Endothelial cell of umbilical vein (primary cell): Measurements from ENCODE around the gene SCGB1D1. TPM values are rescaled to one million over a fixed set of nuclear protein-coding genes. Genes with fewer than 3 reads are reported as not detected.

Experiments used
- BruUV-seq: library from RNA; stranded (reverse); fragments of 400-500 nt; replicated peaks from 2 replicates; lab custom pipeline; 2021; lab: Mats Ljungman, UMichigan
- CTCF ChIA-PET: fragments of 300-600, 350-600 bp; sonication (Branson Sonifier 250); formaldehyde crosslinking; loops from one replicate; lab custom pipeline; 2021; ENCODE audit warnings: antibody characterized with exemption, inconsistent platforms; lab: Charles Lee
- POLR2A ChIA-PET: fragments of 300-600, 350-600 bp; sonication (Branson Sonifier 250); formaldehyde crosslinking; loops from one replicate; lab custom pipeline; 2021; ENCODE audit warnings: antibody characterized with exemption, inconsistent platforms; lab: Charles Lee
- DNase-seq: peaks from one replicate; pipeline ENCODE4 v3.0.0-alpha.2; 2011; ENCODE audit warnings: low read depth, low spot score
- FAIRE-seq: peaks from 2 replicates; lab custom pipeline; 2011; peaks lifted over from hg19 to GRCh38; lab: Jason Lieb, UNC
- H2AFZ ChIP-seq: 2 replicates; pipeline ENCODE4 v1.6.0; 2012; ENCODE audit warnings: low read depth, low read length, control low read depth, inconsistent platforms
- H3K27ac ChIP-seq: 2 replicates; pipeline ENCODE4 v1.5.1; 2011; ENCODE audit warnings: low read depth, mild to moderate bottlenecking, control low read depth, low read length, moderate library complexity; ENCODE audit not compliant: insufficient read depth
- H3K27me3 ChIP-seq, 2 experiments: 2 replicates each; pipeline versions ENCODE4 v1.6.0 to v1.6.1; 2011; ENCODE audit warnings: low read length in 2 of 2, mixed read lengths in 1 of 2; ENCODE audit not compliant: control insufficient read depth in 2 of 2, insufficient read depth in 2 of 2
- H3K36me3 ChIP-seq, 2 experiments: 2 replicates in 1 of 2; 3 replicates in 1 of 2; pipeline ENCODE4 v1.5.1; 2011; ENCODE audit warnings: low read length in 2 of 2, mild to moderate bottlenecking in 1 of 2, moderate library complexity in 1 of 2; ENCODE audit not compliant: control insufficient read depth in 2 of 2, insufficient read depth in 2 of 2; ENCODE audit errors: extremely low read depth in 1 of 2
- H3K4me1 ChIP-seq: 3 replicates; pipeline ENCODE4 v1.5.1; 2011; ENCODE audit warnings: mild to moderate bottlenecking, low read length; ENCODE audit not compliant: control insufficient read depth, insufficient read depth; ENCODE audit errors: extremely low read depth
- H3K4me2 ChIP-seq: 2 replicates; pipeline ENCODE4 v1.6.1; 2011; ENCODE audit warnings: low read length, control low read depth, mixed read lengths; ENCODE audit not compliant: insufficient read depth
- H3K4me3 ChIP-seq, 3 experiments: fragments of 200-600 bp in 1 of 3; sonication (generic), shearing (Covaris generic) in 1 of 3; replicated peaks in 1 of 3; 2 replicates each; pipeline ENCODE4 v1.5.1; 2011 to 2016; ENCODE audit warnings: control low read depth in 3 of 3, low read length in 3 of 3, mild to moderate bottlenecking in 2 of 3, inconsistent platforms in 1 of 3, low read depth in 1 of 3, moderate library complexity in 1 of 3; ENCODE audit not compliant: insufficient read depth in 1 of 3
- H3K79me2 ChIP-seq: 2 replicates; pipeline ENCODE4 v1.6.0; 2012; ENCODE audit warnings: low read length, inconsistent platforms; ENCODE audit not compliant: control insufficient read depth, insufficient read depth
- H3K9ac ChIP-seq: replicated peaks from 2 replicates; pipeline ENCODE3; 2011; ENCODE audit warnings: low read length, control low read depth; ENCODE audit not compliant: insufficient read depth; ENCODE audit errors: extremely low read depth
- H3K9me1 ChIP-seq: replicated peaks from 3 replicates; pipeline ENCODE4 v1.6.0; 2011; ENCODE audit warnings: mild to moderate bottlenecking, low read length; ENCODE audit not compliant: control insufficient read depth, insufficient read depth; ENCODE audit errors: extremely low read depth
- H3K9me3 ChIP-seq: replicated peaks from 2 replicates; pipeline ENCODE4 v1.5.1; 2012; ENCODE audit warnings: low read length, inconsistent platforms; ENCODE audit not compliant: control insufficient read depth, insufficient read depth
- H4K20me1 ChIP-seq: replicated peaks from 2 replicates; pipeline ENCODE3; 2011; ENCODE audit warnings: mild to moderate bottlenecking, low read length; ENCODE audit not compliant: control insufficient read depth, insufficient read depth; ENCODE audit errors: extremely low read depth
- CTCF ChIP-seq, 2 donors: IDR thresholded peaks; 1 replicate in 1 of 2; 2 replicates in 1 of 2; pipeline ENCODE4 v1.5.1; 2011; ENCODE audit warnings: low read length in 2 of 2, mild to moderate bottlenecking in 2 of 2, moderate library complexity in 2 of 2, control low read depth in 1 of 2, inconsistent platforms in 1 of 2, low read depth in 1 of 2; ENCODE audit not compliant: insufficient read depth in 1 of 2; ENCODE audit errors: extremely low read depth in 1 of 2
- EZH2 ChIP-seq: IDR thresholded peaks from 2 replicates; pipeline ENCODE4 v1.6.1; 2012; ENCODE audit warnings: borderline replicate concordance, low read depth, mild to moderate bottlenecking, moderate library complexity, low read length, inconsistent platforms; ENCODE audit not compliant: severe bottlenecking
- FOS ChIP-seq: IDR thresholded peaks from 2 replicates; pipeline ENCODE4 v1.6.1; 2011; ENCODE audit warnings: mild to moderate bottlenecking, low read length, moderate library complexity, borderline replicate concordance; ENCODE audit not compliant: insufficient read depth
- GATA2 ChIP-seq: IDR thresholded peaks from 2 replicates; pipeline ENCODE4 v1.7.0; 2011; ENCODE audit warnings: low read depth, mild to moderate bottlenecking, moderate library complexity, mixed read lengths, low read length; ENCODE audit not compliant: insufficient read length, insufficient read depth
- JUN ChIP-seq: IDR thresholded peaks from 2 replicates; pipeline ENCODE4 v1.6.1; 2011; ENCODE audit warnings: borderline replicate concordance, low read depth; ENCODE audit not compliant: insufficient read length, insufficient read depth
- MAX ChIP-seq: IDR thresholded peaks from 2 replicates; pipeline ENCODE4 v1.6.1; 2011; ENCODE audit not compliant: insufficient read depth, insufficient read length
- MYC ChIP-seq: IDR thresholded peaks from one replicate; pipeline ENCODE4 v1.6.1; 2011; ENCODE audit warnings: mild to moderate bottlenecking, low read depth, low read length
- POLR2A ChIP-seq: IDR thresholded peaks from 2 replicates; pipeline ENCODE4 v1.6.1; 2012; ENCODE audit warnings: low read depth, mild to moderate bottlenecking, control low read depth, low read length
- POLR2AphosphoS5 ChIP-seq: IDR thresholded peaks from 2 replicates; pipeline ENCODE4 v1.6.1; 2012; ENCODE audit warnings: low read depth, mild to moderate bottlenecking, control low read depth, low read length, moderate library complexity; ENCODE audit not compliant: insufficient read depth
- dilution Hi-C: fragments of 300-500 bp; cut with MboI; formaldehyde crosslinking; loops from one replicate; pipeline ENCODE4 v1.15.0; 2019; ENCODE audit warnings: low sequenced_read_pairs; ENCODE audit not compliant: extremely low pct_ligation_motif_present
- intact Hi-C: fragments of 100-400 bp; cut with micrococcal nuclease; formaldehyde crosslinking; loops from one replicate; pipeline ENCODE4 v1.10.0; 2022
- polyA plus RNA-seq, 4 experiments: library from polyadenylated mRNA; depleted of rRNA in 3 of 4; stranded (reverse) in 3 of 4; unstranded in 1 of 4; fragments of >200 nt; gene quantifications; 2 replicates each; pipeline versions ENCODE4 v1.2.1 to v1.2.3, GENCODE V29; 2011 to 2012; ENCODE audit warnings: missing spikeins in 1 of 4
- total RNA-seq: library from RNA; stranded (reverse); gene quantifications from 2 replicates; pipeline ENCODE4 v1.2.3, GENCODE V29; 2021

SCGB1D1 gene
- total and polyA plus RNA-seq, 2 donors (not counting 3 experiments of a cell fraction or from before 2014, with no cell fraction given): not detected

- Histone ChIP-seq H2AFZ (no peak overlapping the region), H3K9me3 (no peaks in the 10 kb centered on the region), H3K9me1 (no peaks in the 10 kb centered on the region), H3K79me2 (peaks cover 18% of the 10 kb centered on the region), H3K4me3 (no peak overlapping the region), H3K27me3 (no peaks in the 10 kb centered on the region), H3K9ac (no peak overlapping the region), H3K36me3 (peaks cover 29 to 41% of the 10 kb centered on the region in 2 experiments), H3K4me2 (no peak overlapping the region), H4K20me1 (no peaks in the 10 kb centered on the region), H3K4me1 (no peaks in the 10 kb centered on the region), H3K27ac (no peak overlapping the region)
- dilution Hi-C loops (no loop called here), intact Hi-C loops (loop anchor here (2.0 kb wide), 1 partner anchor 67 kb away; the partner anchor contains the start of gene SCGB2A1)
- TF ChIP-seq GATA2 (no peak), CTCF (IDR thresholded peaks at IDR 0.05; ENCODE audit: extremely low read depth in 1 of 2, insufficient read depth in 1 of 2, low read depth in 1 of 2, low read length in 2 of 2) (no peak), JUN (no peak), POLR2A (no peak), MAX (no peak), FOS (no peak), EZH2 (no peak), MYC (no peak), POLR2AphosphoS5 (no peak)
- ChIA-PET CTCF (interaction anchor here (2.9 kb wide), 1 partner anchor 9 kb away, joined by 11 read pairs; no protein-coding TSS in a partner anchor), POLR2A (no interaction called here)
- FAIRE-seq: no peak
- DNase-seq: no peak
- BruUV-seq: no TSS peak
These were observed 48.6 kb upstream of the SCGB1D1 start for GRCh38 chr11:62141111-62142042.
